Bronchial epithelial cell (primary cell): ENCODE data around the gene PDE6B. TPM values are rescaled to one million over a fixed set of nuclear protein-coding genes. Genes with fewer than 3 reads are reported as not detected.

Source experiments
- DNase-seq: peaks from one replicate; pipeline ENCODE4 v3.0.0-alpha.2; 2010; ENCODE audit warnings: low read depth
- FAIRE-seq: peaks from 2 replicates; lab custom pipeline; 2011; peaks lifted over from hg19 to GRCh38; lab: Jason Lieb, UNC
- H3K27me3 ChIP-seq: 2 replicates; pipeline ENCODE4 v1.5.1; 2011; ENCODE audit warnings: low read length; ENCODE audit not compliant: control insufficient read depth, insufficient read depth
- H3K36me3 ChIP-seq: 2 replicates; pipeline ENCODE4 v1.5.1; 2011; ENCODE audit warnings: low read length; ENCODE audit not compliant: control insufficient read depth, insufficient read depth
- H3K4me3 ChIP-seq: 2 replicates; pipeline ENCODE4 v1.5.1; 2011; ENCODE audit warnings: mild to moderate bottlenecking, low read depth, low read length, control low read depth
- total RNA-seq: library from RNA; depleted of rRNA; stranded (reverse); fragments of >200 nt; gene quantifications from 2 replicates; pipeline ENCODE4 v1.2.1, GENCODE V29; 2014
- TF ChIP-seq, protein P1 (sequence below): IDR thresholded peaks from 2 replicates; pipeline ENCODE4 v1.5.1; 2011; ENCODE audit warnings: mild to moderate bottlenecking, moderate library complexity, low read length, control low read depth, inconsistent platforms; ENCODE audit not compliant: insufficient read depth, severe bottlenecking

The PDE6B gene
- total RNA-seq, 1 donor from 2014 or later = not detected

DNA sequence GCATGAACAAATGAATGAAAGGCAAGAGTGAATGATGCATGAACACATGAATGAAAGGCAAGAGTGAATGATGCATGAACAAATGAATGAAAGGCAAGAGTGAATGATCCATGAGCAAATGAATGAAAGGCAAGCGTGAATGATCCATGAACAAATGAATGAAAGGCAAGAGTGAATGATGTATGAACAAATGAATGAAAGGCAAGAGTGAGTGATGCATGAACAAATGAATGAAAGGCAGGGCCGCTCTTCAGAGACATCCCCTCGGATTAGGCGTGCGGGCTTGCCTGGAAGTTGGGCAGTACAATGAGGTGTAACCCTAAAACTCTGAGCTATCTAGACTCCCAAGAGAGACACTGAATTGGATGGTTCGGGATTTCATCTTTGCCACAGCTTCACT lies 84.0 kb downstream of the PDE6B start:
- H3K27me3 ChIP-seq = no peaks in the 10 kb centered on the region
- no peak for FAIRE-seq
- no peak overlapping the region for H3K4me3 ChIP-seq
- H3K36me3 ChIP-seq = no peaks in the 10 kb centered on the region
- no peak for DNase-seq
- TF ChIP-seq, protein P1, sequence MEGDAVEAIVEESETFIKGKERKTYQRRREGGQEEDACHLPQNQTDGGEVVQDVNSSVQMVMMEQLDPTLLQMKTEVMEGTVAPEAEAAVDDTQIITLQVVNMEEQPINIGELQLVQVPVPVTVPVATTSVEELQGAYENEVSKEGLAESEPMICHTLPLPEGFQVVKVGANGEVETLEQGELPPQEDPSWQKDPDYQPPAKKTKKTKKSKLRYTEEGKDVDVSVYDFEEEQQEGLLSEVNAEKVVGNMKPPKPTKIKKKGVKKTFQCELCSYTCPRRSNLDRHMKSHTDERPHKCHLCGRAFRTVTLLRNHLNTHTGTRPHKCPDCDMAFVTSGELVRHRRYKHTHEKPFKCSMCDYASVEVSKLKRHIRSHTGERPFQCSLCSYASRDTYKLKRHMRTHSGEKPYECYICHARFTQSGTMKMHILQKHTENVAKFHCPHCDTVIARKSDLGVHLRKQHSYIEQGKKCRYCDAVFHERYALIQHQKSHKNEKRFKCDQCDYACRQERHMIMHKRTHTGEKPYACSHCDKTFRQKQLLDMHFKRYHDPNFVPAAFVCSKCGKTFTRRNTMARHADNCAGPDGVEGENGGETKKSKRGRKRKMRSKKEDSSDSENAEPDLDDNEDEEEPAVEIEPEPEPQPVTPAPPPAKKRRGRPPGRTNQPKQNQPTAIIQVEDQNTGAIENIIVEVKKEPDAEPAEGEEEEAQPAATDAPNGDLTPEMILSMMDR = no peak

DNA sequence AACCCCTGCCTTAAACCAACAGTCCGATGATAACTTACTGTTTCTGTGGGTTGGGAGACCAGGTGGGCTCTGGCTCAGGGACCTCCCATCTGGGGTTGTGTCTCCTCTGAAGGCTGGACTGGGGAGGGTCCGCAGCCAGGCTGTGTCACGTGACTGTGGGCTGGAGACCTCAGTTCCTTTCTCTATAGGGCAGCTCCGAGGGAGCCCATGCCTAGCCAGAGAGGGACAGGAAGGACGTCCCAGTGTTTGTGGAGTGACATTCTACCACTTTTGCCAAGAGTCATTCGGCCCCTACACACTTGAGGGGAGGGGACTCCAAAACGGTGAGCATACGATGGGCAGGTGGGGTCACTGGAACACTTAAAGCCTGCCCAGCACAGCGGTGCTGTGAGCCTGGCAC lies 84.7 kb downstream of the PDE6B start:
- Histone ChIP-seq H3K27me3 (no peaks in the 10 kb centered on the region), H3K36me3 (no peaks in the 10 kb centered on the region), H3K4me3 (no peak overlapping the region)
- no peak for FAIRE-seq
- DNase-seq = no peak
- TF ChIP-seq, protein P1 = no peak

DNA sequence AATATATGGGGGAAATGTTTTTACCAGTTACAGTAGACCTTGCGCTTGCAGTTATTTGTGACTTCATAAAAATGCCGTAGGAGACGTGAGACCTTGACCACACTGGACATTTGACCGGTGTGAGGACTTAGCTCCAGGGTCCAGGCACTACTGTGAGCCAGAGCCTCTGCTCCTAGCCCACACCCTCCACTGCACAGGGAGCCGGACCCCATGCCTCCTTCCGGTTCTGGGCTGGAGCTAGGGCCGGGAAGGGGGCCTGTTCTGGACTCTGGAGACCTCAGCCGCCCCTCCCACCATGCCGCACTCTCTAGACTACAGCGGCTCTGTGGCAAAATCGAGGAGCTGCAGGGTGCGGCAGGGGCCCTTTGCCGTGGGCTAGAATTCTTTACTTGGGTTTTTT lies 85.5 kb downstream of the PDE6B start:
- H3K4me3 ChIP-seq = no peak overlapping the region
- no peak for FAIRE-seq

DNA sequence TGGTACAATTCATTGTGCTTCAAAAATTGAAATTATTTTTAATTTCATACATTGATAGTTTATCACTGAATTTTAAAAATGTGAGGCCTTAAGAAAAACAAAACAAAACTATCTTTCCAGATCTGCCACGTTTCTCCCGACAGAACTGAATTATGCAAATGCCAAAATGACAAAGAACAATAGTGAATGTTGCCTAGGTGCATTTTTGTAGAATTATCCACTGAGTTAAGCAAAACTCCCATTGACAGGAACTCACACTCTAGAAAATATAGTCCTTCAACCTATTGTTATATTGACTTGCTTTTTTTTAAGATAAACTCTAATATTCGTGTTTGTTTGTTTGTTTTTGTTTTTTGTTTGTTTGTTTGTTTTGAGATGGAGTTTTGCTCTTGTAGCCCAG lies 86.7 kb downstream of the PDE6B start:
- no peak for DNase-seq
- H3K36me3 ChIP-seq = no peaks in the 10 kb centered on the region
- H3K4me3 ChIP-seq = no peak overlapping the region
- FAIRE-seq = no peak
- TF ChIP-seq, protein P1 = no peak
- no peaks in the 10 kb centered on the region for H3K27me3 ChIP-seq

More for the DNA sequence above, 85.5 kb downstream of the PDE6B start:
- TF ChIP-seq, protein P1 = no peak
- H3K36me3 ChIP-seq = no peaks in the 10 kb centered on the region
- H3K27me3 ChIP-seq = no peaks in the 10 kb centered on the region
- no peak for DNase-seq

DNA sequence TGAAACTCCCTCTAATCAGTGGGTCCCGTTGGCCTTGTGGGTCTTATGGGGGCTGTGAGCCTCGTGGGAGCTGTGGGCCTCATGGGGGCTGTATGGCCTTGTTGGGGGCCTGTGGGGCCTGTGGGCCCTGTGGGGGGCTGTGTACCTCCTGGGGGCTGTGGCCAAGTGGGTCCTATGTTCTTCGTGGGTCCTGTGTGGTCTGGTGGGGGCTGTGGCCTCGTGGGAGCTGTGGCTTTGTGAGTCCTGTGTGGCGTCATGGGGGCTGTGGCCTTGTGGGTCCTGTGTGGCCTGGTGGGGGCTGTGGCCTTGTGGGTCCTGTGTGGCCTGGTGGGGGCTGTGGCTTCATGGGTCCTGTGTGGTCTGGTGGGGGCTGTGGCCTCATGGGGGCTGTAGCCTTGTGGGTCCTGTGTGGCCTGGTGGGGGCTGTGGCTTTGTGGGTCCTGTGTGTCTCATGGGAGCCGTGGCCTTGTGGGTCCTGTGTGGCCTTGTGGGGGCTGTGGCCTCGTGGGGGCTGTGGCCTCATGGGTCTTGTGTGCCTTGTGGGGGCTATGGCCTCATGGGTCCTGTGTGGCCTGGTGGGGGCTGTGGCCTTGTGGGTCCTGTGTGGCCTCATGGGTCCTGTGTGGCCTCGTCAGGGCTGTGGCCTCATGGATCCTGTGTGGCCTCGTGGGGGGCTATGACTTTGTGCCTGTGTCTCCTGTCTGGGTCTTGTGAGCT lies 87.7 kb downstream of the PDE6B start:
- TF ChIP-seq, protein P1 = no peak
- Histone ChIP-seq H3K36me3 (no peaks in the 10 kb centered on the region), H3K27me3 (no peaks in the 10 kb centered on the region), H3K4me3 (no peak overlapping the region)
- no peak for DNase-seq
- no peak for FAIRE-seq

DNA sequence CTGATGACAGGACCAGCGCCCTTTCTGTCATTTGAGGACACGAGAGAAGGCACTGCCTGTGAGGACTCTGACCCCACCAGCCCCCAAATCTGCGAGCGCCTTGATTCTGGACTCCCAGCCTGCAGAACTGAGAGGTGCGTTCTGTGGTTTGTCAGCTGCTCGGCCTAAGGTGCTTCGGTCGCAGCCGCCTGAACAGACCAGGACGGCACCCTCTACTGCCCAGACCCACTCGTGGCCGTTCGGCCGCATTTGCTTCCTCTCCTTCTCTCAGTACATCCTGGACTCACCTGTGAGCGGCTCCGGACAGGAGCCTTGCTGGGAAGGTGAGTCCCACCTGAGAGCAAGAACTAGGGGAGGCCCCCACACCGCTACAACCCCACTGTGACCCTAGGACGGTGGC lies 88.7 kb downstream of the PDE6B start:
- Histone ChIP-seq H3K4me3 (no peak overlapping the region), H3K36me3 (no peaks in the 10 kb centered on the region), H3K27me3 (no peaks in the 10 kb centered on the region)
- DNase-seq (no peak), FAIRE-seq (no peak)
- TF ChIP-seq, protein P1 = no peak
